Fibroblast of villous mesenchyme (primary cell): Measurements from ENCODE around the gene TNFRSF25. TPM values are rescaled to one million over a fixed set of nuclear protein-coding genes. Genes with fewer than 3 reads are reported as not detected.

ENCODE experiments used
- DNase-seq: peaks from one replicate; pipeline ENCODE4 v3.0.0-alpha.2; 2010; ENCODE audit warnings: low read depth
- H3K4me3 ChIP-seq: 2 replicates; pipeline ENCODE4 v1.5.1; 2011; ENCODE audit warnings: low read depth, mild to moderate bottlenecking, low read length
- CTCF ChIP-seq: IDR thresholded peaks from 2 replicates; pipeline ENCODE4 v1.5.1; 2012; ENCODE audit warnings: low read depth, mild to moderate bottlenecking, low read length; ENCODE audit not compliant: insufficient read depth
- total RNA-seq: library from RNA; depleted of rRNA; stranded (reverse); fragments of >200 nt; gene quantifications from 2 replicates; pipeline ENCODE4 v1.2.3, GENCODE V29; 2012

The TNFRSF25 gene
- total RNA-seq, 1 donor: 3.9 TPM

- DNase-seq: no peak
Observed at GRCh38 chr1:6468729-6469461, 2.9 kb upstream of the TNFRSF25 start.

DNA sequence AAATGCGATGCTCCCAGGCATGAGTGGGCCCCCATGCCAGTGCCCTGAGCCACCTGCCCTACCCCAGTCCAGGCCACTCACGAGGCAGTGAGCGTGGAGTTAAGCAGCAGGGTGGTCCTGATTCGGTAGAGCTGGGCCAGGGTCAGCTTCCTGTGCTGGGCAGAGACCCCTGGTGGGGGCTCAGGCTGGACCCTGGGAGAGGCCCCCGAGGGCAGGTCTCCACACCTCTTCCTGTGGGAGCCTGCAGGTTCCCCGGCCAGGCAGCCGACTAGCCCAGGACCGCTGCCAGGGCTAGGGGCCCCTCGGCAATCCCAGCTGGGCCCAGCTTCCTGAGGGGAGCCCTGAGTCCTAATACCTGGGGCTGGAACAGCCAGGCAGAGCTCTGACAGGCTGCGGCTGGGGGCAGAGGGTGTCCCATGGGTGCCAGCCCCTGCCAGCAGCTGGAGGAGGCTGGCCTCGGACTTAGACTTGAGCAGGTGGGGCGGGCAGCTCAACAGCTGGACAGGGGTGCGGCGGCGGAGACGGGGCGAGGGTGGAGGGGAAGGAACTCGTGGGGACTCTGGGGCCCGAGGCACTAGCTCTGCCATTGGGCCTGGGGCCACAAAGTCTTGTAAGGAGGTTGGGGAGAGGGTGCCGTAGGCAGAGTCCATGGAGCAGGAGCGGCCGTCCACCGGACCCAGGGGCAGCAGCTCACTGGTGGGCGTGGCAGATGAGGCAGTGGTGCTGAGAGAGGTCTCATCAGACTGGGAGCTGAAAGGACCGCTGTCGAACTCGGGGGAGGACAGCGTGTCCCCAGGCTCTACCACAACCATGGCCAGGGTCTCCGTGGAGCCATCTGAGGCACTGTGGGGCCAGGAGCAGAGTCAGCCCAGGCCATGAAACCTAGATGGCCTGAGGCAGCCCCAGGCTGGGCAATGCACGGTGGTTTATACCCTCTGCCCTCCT lies 2.0 kb upstream of the TNFRSF25 start:
- TF ChIP-seq CTCF: no peak
- no peak for DNase-seq
- H3K4me3 ChIP-seq: no peak overlapping the region

More at GRCh38 chr1:6468729-6469461, 2.9 kb upstream of the TNFRSF25 start:
- no peak for TF ChIP-seq CTCF
- no peak overlapping the region for H3K4me3 ChIP-seq

DNA sequence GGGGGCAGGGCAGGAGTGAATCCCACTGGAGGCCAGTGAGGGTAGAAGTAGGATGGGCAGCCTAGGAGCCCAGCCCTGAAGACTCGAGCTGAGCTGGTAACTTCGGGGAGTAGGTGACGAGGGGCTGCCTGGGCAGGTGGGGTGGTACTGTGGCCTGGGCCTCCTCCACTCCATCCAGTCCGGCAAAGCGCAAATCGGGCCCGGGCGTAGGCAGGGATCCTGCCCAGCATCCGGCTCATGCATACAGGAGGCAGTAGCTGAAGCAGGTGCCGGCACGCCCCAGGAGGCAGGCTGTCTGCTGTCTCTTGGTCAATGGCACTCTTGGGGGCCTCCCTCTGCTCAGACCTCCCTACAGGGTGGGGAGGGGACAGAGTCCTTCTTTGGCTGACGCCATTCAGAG lies 1.3 kb upstream of the TNFRSF25 start:
- no peak for TF ChIP-seq CTCF
- no peak for DNase-seq
- H3K4me3 ChIP-seq: no peak overlapping the region

DNA sequence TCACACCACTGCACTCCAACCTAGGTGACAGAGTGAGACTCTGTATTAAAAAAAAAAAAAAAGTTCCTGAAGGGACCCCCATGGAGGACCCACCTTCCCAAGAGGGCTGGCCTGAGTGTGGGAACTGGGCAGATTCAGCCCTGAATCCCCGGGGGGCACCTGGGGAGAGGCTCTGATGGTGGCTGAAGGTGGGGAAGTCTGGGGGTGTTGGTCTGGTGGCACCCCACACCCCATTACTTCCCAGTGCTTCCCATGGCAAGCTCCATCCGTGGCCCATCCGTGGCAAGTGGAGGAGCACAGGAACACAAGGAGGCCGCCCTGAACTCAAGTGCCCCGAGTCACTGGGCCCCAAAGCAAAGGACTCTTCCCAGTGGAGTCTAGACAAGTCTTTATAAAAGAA lies 778 bp upstream of the TNFRSF25 start:
- TF ChIP-seq CTCF: no peak
- no peak overlapping the region for H3K4me3 ChIP-seq
- DNase-seq: no peak

GRCh38 chr1:6465461-6466005 lies 440 bp downstream of the TNFRSF25 start:
- TF ChIP-seq CTCF: no peak
- no peak for DNase-seq
- H3K4me3 ChIP-seq: no peak overlapping the region

- H3K4me3 ChIP-seq: no peak overlapping the region
- TF ChIP-seq CTCF: no peak
- no peak for DNase-seq
Observed at GRCh38 chr1:6464915-6465314, 1.1 kb downstream of the TNFRSF25 start.
